Thoracic aorta (tissue), 2 donors: Measurements from ENCODE around the gene RNF181. TPM values are rescaled to one million over a fixed set of nuclear protein-coding genes. Genes with fewer than 3 reads are reported as not detected.
A peak's percentile ranks its signal among the peaks of the same experiment; 100 is the strongest.
"Not testable (repeated sequence)": the region's sequence is repeated elsewhere in the genome, so short reads cannot be mapped to it uniquely, and the experiment has no call there.

ENCODE experiments used
- ATAC-seq: fragments of 150-250 bp; one replicate; pipeline ENCODE4 v1.8.0; 2017; ENCODE audit warnings: low read depth; ENCODE audit not compliant: insufficient number of reproducible peaks, low FRiP score
- DNase-seq: peaks from one replicate; pipeline ENCODE4 v3.0.0-alpha.2; 2020; ENCODE audit warnings: low spot score
- H3K27ac ChIP-seq, 2 donors: fragments of 200-600 bp; sonication (generic); 1 replicate in 1 of 2; 2 replicates in 1 of 2; pipeline ENCODE4 v1.5.1; 2016; ENCODE audit warnings: mild to moderate bottlenecking in 2 of 2, moderate library complexity in 2 of 2
- H3K27me3 ChIP-seq: fragments of 200-600 bp; sonication (generic); replicated peaks from 2 replicates; pipeline ENCODE4 v1.6.0; 2016; ENCODE audit warnings: mild to moderate bottlenecking; ENCODE audit not compliant: insufficient read depth
- H3K36me3 ChIP-seq: fragments of 200-600 bp; sonication (generic); one replicate; pipeline ENCODE4 v1.5.1; 2016
- H3K4me1 ChIP-seq, 2 donors: fragments of 200-600 bp; sonication (generic); 1 replicate in 1 of 2; 2 replicates in 1 of 2; pipeline versions ENCODE4 v1.5.1 to v1.6.0; 2016; ENCODE audit warnings: low read depth in 2 of 2, mild to moderate bottlenecking in 1 of 2; ENCODE audit not compliant: control insufficient read depth in 1 of 2
- H3K4me3 ChIP-seq: fragments of 200-600 bp; sonication (generic); 2 replicates; pipeline ENCODE4 v1.5.1; 2016; ENCODE audit warnings: mild to moderate bottlenecking
- H3K9me3 ChIP-seq: fragments of 200-600 bp; sonication (generic); 2 replicates; pipeline ENCODE4 v1.5.1; 2016
- total RNA-seq, 2 donors: library from RNA; depleted of rRNA; stranded (reverse); fragments of >200 nt; gene quantifications; one replicate each; pipeline versions ENCODE4 v1.1.0 to v1.2.3, GENCODE V29; 2016
- TF ChIP-seq, protein P1 (sequence below): fragments of 200-600 bp; sonication (generic); IDR thresholded peaks from one replicate; pipeline ENCODE4 v1.5.1; 2019; ENCODE audit warnings: antibody characterized with exemption

RNF181 gene
- total RNA-seq, 2 donors from 2014 or later = 107 to 124 TPM

DNA sequence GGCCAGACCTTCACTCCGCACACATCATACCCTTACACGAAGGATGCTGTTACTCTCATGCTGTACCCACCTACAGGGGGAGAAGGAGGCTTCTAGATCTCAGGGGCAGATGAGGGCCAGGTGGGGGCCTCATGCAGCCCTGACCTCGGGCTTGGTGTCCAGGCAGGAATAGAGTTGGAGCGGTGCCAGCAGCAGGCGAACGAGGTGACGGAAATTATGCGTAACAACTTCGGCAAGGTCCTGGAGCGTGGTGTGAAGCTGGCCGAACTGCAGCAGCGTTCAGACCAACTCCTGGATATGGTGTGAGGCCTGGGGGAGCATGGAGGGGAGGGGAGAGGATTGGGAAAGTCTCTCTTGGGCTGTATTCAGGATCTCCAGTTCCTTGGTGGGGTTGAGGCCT is 4.0 kb upstream of the RNF181 start:
- TF ChIP-seq, protein P1, sequence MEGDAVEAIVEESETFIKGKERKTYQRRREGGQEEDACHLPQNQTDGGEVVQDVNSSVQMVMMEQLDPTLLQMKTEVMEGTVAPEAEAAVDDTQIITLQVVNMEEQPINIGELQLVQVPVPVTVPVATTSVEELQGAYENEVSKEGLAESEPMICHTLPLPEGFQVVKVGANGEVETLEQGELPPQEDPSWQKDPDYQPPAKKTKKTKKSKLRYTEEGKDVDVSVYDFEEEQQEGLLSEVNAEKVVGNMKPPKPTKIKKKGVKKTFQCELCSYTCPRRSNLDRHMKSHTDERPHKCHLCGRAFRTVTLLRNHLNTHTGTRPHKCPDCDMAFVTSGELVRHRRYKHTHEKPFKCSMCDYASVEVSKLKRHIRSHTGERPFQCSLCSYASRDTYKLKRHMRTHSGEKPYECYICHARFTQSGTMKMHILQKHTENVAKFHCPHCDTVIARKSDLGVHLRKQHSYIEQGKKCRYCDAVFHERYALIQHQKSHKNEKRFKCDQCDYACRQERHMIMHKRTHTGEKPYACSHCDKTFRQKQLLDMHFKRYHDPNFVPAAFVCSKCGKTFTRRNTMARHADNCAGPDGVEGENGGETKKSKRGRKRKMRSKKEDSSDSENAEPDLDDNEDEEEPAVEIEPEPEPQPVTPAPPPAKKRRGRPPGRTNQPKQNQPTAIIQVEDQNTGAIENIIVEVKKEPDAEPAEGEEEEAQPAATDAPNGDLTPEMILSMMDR = no peak
- H3K36me3 ChIP-seq = no peaks in the 10 kb centered on the region
- no peak for DNase-seq
- peaks cover 55 to 79% of the 10 kb centered on the region in 2 donors for H3K4me1 ChIP-seq
- H3K27ac ChIP-seq = peak overlapping the region; percentile 80 to 90
- H3K27me3 ChIP-seq = no peaks in the 10 kb centered on the region
- H3K9me3 ChIP-seq = no peaks in the 10 kb centered on the region
- ATAC-seq = no peak
- H3K4me3 ChIP-seq = no peak overlapping the region

DNA sequence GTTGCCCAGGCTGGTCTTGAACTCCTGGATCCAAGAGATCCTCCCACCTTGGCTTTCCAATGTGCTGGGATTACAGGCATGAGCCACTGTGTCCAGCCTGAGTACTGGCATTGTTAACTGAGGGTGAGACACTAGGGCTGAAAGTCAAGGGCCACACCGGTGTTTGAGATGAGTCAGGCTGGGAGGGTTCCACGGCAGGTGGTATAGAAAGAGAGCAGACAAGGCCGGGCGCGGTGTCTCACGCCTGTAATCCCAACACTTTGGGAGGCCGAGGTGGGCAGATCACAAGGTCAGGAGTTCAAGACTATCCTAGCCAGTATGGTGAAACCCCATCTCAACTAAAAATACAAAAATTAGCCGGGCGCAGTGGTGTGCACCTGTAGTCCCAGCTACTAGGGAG is 3.2 kb upstream of the RNF181 start:
- Histone ChIP-seq H3K27ac (peak overlapping the region; percentile 14 to 80), H3K4me1 (peaks cover 54 to 79% of the 10 kb centered on the region in 2 donors)
- H3K4me3 ChIP-seq, DNase-seq, ATAC-seq, H3K9me3 ChIP-seq, H3K27me3 ChIP-seq, H3K36me3 ChIP-seq: not testable (repeated sequence)

DNA sequence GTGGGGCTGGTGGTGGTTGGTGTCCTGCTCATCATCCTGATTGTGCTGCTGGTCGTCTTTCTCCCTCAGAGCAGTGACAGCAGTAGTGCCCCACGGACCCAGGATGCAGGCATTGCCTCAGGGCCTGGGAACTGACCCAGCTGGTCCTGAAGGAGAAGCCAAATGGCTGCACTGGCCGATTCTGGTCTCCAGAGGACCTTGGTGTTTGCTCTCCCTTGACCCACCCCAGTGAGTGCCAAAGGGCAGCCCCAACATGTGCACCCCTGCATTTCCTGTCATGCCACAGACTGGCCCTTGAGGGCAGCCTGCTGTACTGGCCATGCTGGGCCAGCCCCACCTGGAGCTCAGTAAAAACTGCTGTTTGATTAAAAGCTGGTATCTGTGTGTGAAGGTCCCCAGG is 2.5 kb upstream of the RNF181 start:
- H3K27ac ChIP-seq = no peak overlapping the region

DNA sequence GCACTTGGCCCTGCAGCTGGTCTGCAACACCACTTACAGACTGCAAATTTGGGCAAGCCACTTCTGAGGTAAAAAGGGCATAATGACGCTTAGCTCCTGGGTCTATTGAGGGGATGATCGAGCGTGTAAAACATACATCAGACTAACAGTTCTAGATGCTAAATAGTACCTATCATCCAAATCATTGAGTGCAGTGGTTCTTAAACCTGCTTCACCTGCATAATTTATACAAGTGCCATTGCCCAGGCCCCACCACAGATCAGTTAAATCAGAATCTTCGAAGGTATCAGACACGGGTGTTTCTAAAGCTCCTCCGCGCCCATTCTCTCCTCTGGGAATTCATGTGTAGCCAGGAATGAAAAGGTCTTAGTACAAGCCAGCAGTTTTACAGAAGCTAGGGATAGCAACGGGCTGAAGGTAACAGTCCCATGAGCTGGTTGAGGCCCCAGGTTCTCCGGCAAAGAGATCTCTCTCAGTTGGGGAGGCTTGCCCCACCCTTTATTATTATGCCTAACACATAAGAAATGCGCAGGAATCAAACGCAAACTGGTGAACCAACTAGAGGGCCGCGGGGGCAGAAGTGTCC is 737 bp upstream of the RNF181 start:
- H3K27me3 ChIP-seq = no peaks in the 10 kb centered on the region
- DNase-seq = no peak
- peak overlapping the region; percentile 81 for H3K4me3 ChIP-seq
- peaks cover 15% of the 10 kb centered on the region for H3K36me3 ChIP-seq
- H3K4me1 ChIP-seq = peaks cover 34 to 57% of the 10 kb centered on the region in 2 donors
- ATAC-seq = no peak
- H3K9me3 ChIP-seq = no peaks in the 10 kb centered on the region
- TF ChIP-seq, protein P1 = no peak
- H3K27ac ChIP-seq = peak overlapping the region; percentile 78 to 85

More for the DNA sequence above, 2.5 kb upstream of the RNF181 start:
- Histone ChIP-seq H3K27me3 (no peaks in the 10 kb centered on the region), H3K4me1 (peaks cover 52 to 75% of the 10 kb centered on the region in 2 donors), H3K9me3 (no peaks in the 10 kb centered on the region), H3K36me3 (peaks cover 5% of the 10 kb centered on the region), H3K4me3 (no peak overlapping the region)
- DNase-seq = no peak
- ATAC-seq = no peak
- TF ChIP-seq, protein P1 = no peak

DNA sequence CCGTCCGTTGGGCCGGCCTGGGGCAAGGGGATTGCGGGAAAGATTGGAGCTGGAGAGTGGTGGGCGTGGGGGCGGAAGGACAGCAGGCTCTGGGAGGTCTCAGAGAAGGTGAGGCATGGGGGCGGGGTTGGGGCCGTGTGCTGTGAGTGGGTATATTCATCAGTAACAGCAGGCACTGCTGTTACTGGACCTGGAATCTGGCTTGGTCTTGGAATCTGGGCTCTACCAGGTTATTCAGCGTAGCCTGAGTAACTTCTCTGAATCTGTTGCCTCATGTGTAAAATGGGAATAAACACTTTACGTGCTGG is 435 bp downstream of the RNF181 start:
- Histone ChIP-seq H3K27ac (peak overlapping the region; percentile 85 to 94), H3K27me3 (no peaks in the 10 kb centered on the region), H3K4me3 (peak overlapping the region; percentile 81), H3K36me3 (peaks cover 15% of the 10 kb centered on the region), H3K4me1 (peaks cover 22 to 49% of the 10 kb centered on the region in 2 donors), H3K9me3 (no peaks in the 10 kb centered on the region)
- TF ChIP-seq, protein P1 = no peak
- no peak for ATAC-seq
- no peak for DNase-seq
